Lower leg skin (tissue), 4 donors: ENCODE data around the gene GATAD2B. TPM values are rescaled to one million over a fixed set of nuclear protein-coding genes. Genes with fewer than 3 reads are reported as not detected.
A peak's percentile ranks its signal among the peaks of the same experiment; 100 is the strongest.

Experiments
- DNase-seq, 2 donors: peaks; one replicate each; pipeline ENCODE4 v3.0.0-alpha.2; 2019; ENCODE audit warnings: low spot score in 2 of 2
- H3K4me3 ChIP-seq: fragments of 200-600 bp; sonication (generic); 2 replicates; pipeline ENCODE4 v1.5.1; 2017; ENCODE audit warnings: mild to moderate bottlenecking, low read depth; ENCODE audit not compliant: poor library complexity, severe bottlenecking
- POLR2A ChIP-seq, 2 donors: fragments of 450-650 bp; IDR thresholded peaks; one replicate each; pipeline ENCODE4 v1.6.1; 2016 to 2017; ENCODE audit warnings: antibody characterized with exemption in 2 of 2, mild to moderate bottlenecking in 1 of 2, moderate library complexity in 1 of 2
- WGBS, 2 donors: methylation state at CpG; one replicate each; pipeline ENCODE4 v1.1.5; 2018; 5-methylcytosine and 5-hydroxymethylcytosine counted together
- intact Hi-C: fragments of 100-400 bp; cut with DNase I; formaldehyde crosslinking; loops from one replicate; pipeline ENCODE4 v1.15.0; 2023; ENCODE audit warnings: low total_unique reads
- total RNA-seq, 4 donors: library from RNA; depleted of rRNA; stranded (reverse); fragments of >200 nt; gene quantifications; one replicate each; pipeline ENCODE4 v1.1.0, GENCODE V29; 2016
- TF ChIP-seq, protein P1 (sequence below), 3 donors: fragments of 450-650 bp; IDR thresholded peaks; one replicate each; pipeline ENCODE4 v1.5.1; 2016; ENCODE audit warnings: antibody characterized with exemption in 3 of 3, mild to moderate bottlenecking in 3 of 3, moderate library complexity in 2 of 3

GATAD2B gene
- total RNA-seq, 4 donors from 2014 or later: 24.1 to 49.3 (median 29.3) TPM

DNA sequence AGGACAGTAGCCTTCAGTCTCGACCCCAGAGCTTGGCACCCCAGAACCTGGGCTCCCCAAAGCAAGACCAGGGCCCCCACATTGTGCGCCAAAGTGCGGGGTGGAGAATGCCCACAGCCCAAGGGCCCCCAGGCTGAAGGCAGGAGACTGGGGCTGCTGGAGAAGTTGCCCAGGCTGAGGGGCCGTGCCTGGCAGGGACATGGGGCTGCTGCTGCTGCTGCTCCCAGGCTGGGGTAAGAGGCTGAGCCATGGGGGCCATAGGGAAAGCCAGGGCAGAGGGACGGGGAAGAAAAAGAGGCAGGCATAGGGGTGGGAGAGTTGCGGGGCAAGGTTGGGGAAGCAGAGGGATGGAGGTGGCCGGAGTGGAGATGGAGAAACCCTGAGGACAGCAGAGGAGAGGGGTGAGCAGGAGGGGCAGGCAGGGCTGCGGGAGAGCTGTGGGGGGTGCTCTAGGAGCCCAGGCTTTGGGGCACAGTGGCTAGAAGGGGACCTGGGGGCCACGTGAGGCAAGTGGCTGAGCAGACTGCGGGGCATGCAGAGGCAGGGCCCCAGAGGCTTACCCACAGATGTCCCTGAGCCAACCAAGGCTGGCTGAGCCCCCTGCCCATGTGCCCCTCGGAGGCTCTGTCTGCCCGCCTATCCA lies 128.7 kb downstream of the GATAD2B start:
- no peak overlapping the region for H3K4me3 ChIP-seq
- 72 to 88% methylated on average over 11 to 12 of the region's 12 CpGs for WGBS, 2 donors
- peak in 1 of 2 donors; percentile 74 for DNase-seq
- intact Hi-C loops: no loop called here
- no peak for TF ChIP-seq POLR2A (IDR thresholded peaks at IDR 0.05)
- TF ChIP-seq, protein P1, sequence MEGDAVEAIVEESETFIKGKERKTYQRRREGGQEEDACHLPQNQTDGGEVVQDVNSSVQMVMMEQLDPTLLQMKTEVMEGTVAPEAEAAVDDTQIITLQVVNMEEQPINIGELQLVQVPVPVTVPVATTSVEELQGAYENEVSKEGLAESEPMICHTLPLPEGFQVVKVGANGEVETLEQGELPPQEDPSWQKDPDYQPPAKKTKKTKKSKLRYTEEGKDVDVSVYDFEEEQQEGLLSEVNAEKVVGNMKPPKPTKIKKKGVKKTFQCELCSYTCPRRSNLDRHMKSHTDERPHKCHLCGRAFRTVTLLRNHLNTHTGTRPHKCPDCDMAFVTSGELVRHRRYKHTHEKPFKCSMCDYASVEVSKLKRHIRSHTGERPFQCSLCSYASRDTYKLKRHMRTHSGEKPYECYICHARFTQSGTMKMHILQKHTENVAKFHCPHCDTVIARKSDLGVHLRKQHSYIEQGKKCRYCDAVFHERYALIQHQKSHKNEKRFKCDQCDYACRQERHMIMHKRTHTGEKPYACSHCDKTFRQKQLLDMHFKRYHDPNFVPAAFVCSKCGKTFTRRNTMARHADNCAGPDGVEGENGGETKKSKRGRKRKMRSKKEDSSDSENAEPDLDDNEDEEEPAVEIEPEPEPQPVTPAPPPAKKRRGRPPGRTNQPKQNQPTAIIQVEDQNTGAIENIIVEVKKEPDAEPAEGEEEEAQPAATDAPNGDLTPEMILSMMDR (IDR thresholded peaks at IDR 0.05): no peak

DNA sequence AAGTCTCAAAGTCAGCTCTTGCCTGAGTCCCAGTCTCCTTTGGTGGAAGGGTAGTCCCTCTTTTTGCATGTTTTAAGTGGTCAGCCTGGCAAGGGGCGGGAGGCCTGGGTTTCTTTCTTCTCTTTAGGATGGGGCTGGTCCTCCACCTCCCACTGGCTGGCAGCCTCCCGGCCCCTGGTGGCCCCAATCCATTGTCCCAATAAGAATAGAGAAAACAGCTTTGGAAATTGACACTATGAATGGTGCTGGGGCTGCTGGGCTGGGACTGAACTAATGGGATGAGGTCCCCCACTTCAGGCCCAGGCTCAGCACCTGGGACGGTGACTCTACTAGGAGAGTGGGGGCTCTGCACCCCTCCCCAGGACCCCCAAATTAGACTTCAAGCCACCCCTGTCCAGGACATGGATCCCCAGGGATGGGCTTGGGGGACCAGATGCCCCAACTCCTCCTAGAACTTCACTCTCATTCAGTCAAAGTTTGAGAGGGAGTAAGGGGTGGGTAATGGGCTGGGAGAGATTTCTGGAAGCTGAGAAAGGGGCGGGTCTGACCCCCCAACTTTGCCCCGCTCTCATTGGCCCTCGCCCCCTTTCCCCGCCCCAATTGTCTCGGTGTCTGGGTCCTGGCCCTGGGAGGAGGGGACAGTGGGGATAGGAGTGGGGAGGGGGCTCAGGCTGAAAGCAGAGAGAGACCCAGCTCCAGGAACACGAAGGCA lies 129.4 kb downstream of the GATAD2B start:
- no peak for TF ChIP-seq POLR2A (IDR thresholded peaks at IDR 0.05)
- TF ChIP-seq, protein P1 (IDR thresholded peaks at IDR 0.05): no peak
- H3K4me3 ChIP-seq: no peak overlapping the region
- intact Hi-C loops: no loop called here
- WGBS, 2 donors: 72 to 80% methylated on average over 9 of the region's 9 CpGs
- peak in 1 of 2 donors; percentile 76 for DNase-seq

DNA sequence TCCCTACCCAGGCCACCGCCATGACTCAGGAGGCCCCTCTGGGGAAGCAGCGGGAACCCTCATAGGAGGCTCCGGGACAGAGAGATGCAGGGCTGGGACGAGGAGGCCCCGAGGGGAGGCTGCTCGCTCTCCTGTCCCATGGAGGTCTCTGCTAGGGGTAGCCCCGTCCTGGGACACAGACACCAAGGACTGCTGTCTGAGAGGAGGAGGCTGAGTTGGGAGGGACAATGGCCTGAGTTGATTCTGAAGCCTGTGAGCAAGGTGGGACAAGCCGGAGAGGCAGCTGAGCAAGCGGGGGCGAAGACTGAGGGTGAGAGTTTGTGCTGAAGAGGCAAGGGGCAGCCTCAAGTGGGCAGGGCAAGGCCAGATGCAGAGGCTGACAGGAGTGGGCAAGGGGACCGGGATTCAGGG lies 130.1 kb downstream of the GATAD2B start:
- intact Hi-C loops: no loop called here
- no peak for TF ChIP-seq POLR2A (IDR thresholded peaks at IDR 0.05)
- TF ChIP-seq, protein P1 (IDR thresholded peaks at IDR 0.05): no peak
- WGBS, 2 donors: 89 to 93% methylated on average over 11 of the region's 11 CpGs

DNA sequence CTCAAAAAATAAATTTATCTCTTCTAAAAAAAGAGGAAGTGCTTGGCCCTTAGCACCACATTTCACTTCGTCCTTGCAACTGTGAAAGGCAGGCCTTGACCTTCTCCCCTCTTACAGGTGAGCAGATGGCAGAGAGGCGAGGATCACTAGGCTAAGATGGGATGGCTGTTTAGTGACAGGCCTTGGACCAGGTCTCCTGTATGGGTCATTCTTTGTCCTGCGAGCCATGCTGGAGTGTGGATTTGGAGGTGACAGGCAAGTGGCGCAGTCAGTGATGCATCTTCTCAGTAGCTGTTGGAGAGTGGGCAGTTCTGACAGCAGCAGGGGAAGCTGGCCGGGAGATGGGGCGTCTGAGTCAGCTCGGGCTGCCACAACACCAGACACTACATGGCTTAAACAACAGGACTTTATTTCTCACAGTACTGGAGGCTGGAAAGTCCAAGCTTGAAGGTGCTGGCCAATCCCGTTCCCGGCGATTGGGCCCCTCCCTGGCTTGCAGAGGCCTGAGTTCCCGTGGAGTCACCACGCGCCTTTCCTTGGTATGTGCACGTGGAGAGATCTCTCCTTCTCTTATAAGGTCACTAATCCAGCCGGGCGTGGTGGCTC lies 131.0 kb downstream of the GATAD2B start:
- WGBS, 2 donors: 83 to 87% methylated on average over 15 to 16 of the region's 16 CpGs

More for the DNA sequence above, 130.1 kb downstream of the GATAD2B start:
- H3K4me3 ChIP-seq: no peak overlapping the region
- peak in 1 of 2 donors; percentile 82 for DNase-seq

DNA sequence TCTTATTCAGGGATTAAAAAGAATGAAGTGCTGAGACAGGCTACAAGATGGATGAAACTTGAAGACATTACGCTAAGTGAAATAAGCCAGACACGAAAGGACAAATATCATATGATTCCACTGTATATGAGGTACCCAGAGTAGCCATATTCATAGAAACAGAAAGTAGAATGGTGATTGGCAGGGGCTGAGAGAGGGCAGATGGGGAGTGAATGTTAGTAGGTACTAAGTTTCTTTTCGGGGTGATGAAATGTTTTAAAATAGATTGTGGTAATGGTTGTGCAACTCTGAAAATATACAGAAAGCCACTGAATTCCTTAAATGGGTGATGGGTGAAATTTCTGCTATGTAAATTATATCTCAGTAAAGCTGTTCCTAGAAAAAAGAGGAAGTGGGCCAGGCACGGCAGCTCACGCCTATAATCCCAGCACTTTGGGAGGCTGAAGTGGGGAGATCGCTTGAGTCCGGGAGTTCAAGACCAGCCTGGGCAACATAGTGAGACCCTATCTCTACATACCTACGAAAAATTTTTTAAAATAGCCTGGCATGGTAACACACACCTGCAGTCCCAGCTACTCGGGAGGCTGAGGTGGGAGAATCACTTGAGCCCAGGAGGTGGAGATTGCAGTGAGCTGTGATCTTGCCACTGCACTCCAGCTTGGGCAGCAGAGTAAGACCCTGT lies 131.7 kb downstream of the GATAD2B start:
- H3K4me3 ChIP-seq: no peak overlapping the region
- TF ChIP-seq POLR2A (IDR thresholded peaks at IDR 0.05): no peak
- TF ChIP-seq, protein P1 (IDR thresholded peaks at IDR 0.05): no peak
- intact Hi-C loops: no loop called here
- WGBS, 2 donors: 56 to 64% methylated on average over 9 of the region's 9 CpGs
- peak in 1 of 2 donors; percentile 81 for DNase-seq

More for the DNA sequence above, 131.0 kb downstream of the GATAD2B start:
- DNase-seq: peak in 1 of 2 donors; percentile 84
- H3K4me3 ChIP-seq: no peak overlapping the region
- intact Hi-C loops: no loop called here
- TF ChIP-seq, protein P1 (IDR thresholded peaks at IDR 0.05): no peak
- TF ChIP-seq POLR2A (IDR thresholded peaks at IDR 0.05): no peak
